ENCODE measurements around the gene B4GALT3. TPM values are rescaled to one million over a fixed set of nuclear protein-coding genes. Genes with fewer than 3 reads are reported as not detected.

The B4GALT3 gene
- total RNA-seq, 1 donor from 2014 or later: 32.1 TPM

DNA sequence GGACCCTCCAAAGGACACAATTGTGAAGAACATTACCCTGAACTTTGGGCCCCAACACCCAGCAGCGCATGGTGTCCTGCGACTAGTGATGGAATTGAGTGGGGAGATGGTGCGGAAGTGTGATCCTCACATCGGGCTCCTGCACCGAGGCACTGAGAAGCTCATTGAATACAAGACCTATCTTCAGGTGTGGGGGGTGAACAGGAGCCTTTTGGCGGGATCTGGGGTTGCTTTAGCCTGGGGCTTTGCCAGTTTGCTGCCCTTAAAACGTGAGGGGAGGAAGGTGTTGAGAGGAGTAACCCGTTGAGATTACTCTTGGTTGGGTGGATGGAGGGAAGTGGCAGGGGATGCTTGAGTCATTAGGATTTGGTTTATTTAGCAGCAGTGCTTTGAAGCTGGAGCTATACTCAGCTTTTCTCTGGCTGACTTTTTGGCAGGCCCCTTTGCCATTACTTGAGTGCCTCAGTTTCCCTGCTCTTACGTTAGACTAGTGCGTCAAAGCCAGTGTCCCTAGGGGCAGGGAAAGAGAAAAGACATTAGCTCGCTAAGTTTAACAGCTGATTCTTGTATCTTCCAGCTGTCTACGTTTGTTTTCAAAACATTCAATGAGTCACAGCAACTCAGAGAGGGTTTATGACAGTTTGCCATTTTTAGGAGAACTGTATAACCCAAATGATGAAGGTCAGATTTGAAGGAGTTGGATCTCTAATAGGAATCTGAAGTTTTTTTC lies 29.3 kb upstream of the B4GALT3 start:
- DNase-seq (ENCODE audit: low spot score): no peak

DNA sequence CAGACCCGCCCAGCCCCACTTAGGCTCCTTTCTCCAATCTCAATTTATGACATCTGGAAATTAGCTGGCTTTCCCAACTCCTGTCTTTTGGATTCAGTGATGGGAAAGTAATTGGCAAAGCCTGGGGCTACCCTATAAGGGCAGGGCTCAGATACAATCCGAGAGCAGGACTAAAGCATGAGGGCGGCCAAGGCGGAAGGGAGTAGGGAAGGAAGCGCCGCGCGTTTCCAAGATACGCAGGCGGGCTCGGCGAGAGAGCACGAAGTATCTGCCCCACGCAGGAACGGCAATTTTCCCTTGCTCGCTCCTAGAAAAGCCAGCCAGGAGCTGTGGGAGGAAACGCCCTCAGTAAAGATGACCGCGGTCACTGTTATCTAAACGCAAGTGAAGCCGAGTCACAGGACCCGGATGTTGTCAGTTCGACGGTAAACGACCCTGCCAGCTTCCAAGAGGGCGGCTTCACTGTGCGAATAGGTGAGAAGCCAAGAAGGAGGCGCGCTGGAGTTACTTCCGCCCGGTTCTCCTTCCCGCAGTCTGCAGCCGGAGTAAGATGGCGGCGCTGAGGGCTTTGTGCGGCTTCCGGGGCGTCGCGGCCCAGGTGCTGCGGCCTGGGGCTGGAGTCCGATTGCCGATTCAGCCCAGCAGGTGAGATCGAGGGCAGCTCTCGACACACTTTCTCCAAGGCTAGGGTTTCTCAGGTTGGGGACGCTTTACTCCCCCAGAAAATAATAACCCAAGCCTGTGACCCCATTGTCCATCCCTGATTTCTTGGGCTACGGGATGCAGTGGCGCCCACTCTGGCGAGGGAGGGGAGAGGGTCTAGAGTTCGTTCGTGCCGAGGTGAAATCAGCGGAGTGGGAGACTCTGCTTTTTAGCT lies 24.8 kb upstream of the B4GALT3 start, which contains the start of gene NDUFS2:
TSS of gene NDUFS2 (plus strand) at position 532 of the 877 bp plus-strand sequence. CDS start at position 551, 19 bp downstream.
- DNase-seq (ENCODE audit: low spot score): peak; percentile 97

DNA sequence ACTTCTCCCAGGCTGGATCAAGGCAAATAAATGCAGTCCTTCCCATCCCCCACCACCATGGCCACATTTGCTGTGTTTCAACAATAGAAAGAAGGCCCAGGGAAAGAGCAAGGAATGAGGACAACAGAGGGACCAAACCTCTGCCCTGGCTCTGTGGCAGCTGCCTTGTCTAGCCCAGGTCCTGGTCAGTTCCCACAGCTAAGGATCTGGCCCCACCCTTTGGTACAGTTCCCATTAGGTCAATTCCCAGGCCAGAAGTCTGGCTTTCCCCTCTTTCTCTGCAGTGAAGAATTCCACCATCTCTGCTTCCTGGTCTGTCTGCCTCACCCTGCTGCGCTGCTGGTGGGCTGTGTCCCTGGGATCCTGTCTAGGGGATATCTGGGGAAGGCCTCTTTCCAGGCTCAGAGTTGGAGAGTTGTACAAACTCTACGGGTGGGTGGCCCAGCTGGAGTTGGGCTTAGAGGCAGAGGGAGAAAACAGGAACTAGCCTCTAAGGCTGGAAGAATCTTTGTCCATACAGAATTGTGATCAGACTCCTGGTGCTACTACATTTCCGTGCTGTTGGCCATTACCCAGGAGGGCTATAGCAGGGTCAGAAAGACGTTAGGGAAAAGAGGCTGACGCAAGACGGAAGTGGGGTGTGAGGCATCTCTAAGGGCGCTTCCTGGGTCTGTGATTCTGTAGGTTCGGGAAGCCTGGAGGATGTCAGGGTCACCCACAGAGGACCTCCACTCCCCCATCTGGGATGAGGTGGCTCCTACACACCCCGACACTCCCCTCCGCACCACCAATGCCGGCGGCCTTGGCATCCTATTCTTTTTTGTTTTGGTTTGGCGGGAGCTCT lies 23.9 kb upstream of the B4GALT3 start:
- no peak for DNase-seq (ENCODE audit: low spot score)

DNA sequence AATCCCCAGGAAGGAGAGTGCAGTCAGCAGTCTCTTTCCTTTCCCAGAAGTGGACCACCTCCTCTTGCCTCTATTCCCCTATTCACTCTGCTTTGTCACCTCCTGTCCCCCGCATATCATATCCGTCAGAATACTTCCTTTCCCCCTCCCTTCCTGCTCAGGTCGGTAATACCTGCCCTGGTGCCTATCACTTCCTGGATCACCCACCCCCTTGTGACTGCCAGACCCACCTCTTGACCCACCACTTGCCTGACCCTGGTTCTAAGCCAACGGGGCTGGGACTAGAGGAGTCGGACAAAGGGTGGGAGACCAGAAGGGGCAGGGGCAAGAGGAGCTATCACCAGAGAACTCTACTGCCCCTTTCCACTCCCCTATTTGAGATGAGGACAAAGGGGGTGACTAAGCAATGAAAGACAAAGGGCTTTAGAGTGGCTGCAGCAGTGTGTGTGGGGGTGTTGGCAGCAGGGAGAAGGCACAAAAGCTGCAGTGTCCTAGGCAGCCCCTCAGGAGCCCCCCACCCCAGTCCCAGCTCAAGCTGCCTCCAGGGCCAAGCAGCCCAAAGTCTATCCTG lies 23.2 kb upstream of the B4GALT3 start:
- DNase-seq (ENCODE audit: low spot score): no peak

DNA sequence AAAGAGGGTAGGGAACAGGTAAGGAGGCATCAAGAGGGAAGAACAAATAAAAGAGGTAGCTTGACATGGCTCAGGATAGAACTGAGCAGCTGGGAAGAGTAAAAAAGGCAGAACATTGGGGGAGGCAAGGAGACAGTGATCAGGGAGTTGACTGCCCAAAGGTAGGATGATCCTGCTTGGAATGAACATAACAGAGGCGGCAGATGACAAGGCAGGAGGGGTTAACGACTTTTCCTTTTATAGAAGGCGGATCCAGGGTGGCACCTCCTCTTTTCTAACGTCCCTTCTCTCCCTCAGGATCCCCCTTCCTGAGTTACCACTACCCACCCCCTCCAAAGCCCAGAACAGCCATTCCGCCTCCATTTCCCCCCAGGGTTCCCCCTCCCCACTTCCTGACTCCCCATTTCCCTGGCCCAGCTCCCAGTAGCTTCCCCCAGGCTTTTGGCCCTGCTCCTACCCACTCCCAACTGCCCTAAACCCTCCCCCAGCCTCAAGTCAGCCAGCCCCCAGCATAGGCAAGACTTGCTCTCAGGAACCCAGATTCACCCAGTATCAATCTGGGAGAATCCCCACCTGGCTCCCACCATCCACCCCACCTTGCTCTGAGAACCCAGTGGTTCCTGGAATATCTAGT lies 22.3 kb upstream of the B4GALT3 start:
- no peak for DNase-seq (ENCODE audit: low spot score)

DNA sequence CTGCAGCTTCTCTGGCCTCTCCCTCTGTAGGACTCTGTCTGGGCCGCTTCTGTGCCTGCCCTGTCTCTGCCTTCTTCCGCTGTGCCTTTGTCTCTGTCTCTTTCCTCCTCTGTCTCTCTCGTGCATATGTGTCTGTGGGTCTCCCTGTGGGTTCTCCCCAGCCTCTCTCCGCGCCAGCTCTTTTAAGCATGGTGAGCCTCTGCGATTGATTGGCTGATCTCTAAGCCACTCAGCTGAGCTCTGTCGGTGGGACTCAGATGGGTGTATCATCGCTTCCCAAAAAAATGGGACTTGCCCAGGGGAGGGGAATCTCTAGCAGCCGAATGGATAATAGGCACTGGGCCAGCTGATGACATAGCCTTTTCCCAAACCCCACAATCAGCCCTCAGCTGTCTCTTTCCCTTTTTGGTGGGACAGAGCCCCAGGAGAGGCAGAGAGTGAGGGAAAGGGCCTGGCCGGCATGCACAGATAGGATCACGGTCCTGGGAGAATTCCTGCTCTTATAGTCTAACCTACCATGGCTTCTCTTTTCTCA lies 21.7 kb upstream of the B4GALT3 start, which contains the start of gene ADAMTS4:
TSS of gene ADAMTS4 (minus strand) at position 158 of the 535 bp plus-strand sequence. CDS start 427 bp downstream, outside the sequence.
- no peak for DNase-seq (ENCODE audit: low spot score)

DNA sequence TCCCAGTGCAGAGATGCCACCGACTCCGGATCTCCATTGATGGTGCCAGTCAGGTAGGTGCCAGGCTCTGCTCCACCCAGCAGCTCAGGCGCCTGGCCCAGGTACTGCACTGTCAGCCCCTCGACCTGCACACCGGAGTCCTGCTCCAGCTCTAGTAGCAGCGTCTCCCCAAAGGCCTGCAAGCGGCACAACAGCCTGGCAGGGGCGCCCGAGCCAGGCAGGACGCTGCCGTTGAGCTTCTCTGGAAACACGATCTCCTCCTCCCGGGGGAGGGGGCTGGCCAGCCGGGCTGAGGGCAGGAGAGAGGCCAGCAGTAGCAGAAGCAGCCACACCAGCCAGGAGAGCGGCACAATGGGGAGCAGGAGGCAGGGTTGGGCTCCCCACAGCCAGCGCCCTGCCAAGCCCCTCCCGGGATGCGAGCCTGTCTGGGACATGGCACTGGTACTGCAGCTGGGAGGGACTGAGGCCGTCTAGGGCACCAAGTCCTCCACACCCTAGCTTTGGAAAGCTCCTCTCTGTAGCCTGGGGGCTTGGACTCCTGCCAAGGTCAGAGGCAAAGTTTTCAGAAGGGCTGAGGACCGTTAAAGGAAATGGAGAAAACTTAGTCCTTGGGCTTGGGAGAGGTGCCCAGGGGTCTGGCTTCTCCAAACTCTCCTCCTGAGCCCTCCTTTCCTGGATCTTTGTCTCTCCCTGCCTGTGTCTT lies 21.0 kb upstream of the B4GALT3 start:
- DNase-seq (ENCODE audit: low spot score): no peak

DNA sequence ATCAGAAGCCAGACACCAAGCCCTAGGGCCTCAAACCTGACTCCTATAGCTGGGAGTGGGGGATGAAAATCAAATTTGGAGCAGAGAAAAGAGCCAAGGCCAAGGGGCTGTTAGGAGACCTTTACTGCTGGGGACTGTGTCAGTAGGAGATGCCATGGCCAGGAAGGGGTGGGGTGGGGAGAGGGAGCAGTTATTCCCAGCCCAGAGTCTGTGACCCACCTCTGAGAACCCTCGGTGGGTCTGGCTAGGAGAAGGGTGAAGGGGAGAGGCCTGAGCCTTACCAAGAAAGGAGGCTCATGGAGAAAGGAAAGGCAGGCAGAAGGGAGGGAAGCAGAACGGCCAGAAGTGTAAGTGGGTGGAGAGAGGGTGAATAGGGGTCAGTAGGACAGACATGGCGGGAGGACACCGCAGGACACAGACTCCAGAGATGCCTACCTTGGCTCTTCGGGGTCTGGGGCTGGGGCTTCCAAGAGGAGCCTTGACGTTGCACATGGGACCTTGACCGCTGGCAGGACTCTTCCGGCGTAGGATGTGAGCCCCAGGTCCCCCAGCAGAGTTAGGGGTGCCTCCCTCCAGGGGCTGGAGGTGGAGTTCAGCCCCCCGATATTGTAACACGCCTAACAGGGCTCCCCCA lies 20.4 kb upstream of the B4GALT3 start:
- DNase-seq (ENCODE audit: low spot score): no peak

DNA sequence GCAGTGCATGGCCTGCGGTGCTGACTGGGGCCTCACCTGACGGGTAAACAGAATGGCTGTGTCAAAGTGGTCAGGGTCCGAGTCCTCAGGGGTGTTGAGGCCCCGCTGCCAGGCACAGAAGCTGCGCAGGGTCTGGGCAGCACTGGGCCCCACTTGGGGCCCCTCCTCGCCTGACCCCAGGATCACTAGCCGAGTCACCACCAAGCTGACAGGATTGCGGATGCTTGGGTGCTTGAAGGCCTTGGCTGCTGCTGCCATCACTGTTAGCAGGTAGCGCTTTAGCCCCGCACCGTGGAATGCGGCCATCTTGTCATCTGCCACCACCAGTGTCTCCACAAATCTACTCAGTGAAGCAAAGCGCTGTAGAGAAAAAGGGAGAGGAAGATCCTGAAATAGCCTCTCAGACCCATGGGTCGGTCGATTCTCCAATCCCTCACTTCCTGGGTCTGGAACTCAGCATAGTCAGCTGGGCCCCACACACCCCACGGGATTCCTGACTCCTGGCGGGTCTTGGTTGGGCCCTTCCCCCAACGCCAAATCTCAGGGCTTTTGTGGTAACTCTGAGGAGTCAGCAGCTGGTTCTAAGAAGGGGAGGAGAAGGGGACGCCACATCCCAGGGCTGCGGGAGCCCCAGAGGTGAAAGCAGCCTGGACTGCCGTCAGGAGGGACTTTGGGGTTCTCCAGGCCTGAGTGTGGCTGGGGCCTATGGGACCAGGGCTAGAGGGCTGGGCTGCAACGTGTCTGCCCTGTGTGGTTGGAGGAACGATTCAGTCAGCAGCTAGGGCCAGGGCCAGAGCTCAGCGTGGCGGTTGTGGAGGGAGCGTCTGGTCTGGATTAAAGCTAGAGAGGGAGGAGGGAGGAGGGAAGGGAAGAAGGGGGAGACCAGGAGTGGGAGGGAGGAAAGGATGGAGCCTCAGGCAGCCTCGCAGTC lies 19.5 kb upstream of the B4GALT3 start:
- no peak for DNase-seq (ENCODE audit: low spot score)

DNA sequence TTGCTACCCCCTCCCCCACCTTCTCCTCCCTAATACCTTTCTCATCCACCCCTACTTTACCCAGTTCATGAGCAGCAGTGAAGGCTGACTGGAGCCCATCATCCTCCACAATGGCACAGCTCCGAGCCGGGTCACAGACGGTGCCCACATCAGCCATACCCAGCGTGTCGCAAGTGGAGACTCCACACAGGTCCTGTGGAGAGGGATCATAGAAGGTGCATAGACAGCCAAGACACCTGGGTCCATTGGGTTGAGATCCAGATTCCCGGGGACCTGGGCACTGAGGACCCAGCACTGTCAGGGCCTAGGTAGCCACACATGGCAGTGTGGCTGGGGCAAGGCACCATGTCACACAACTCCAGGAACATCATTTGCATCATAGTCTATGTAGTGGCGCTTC lies 18.8 kb upstream of the B4GALT3 start:
- DNase-seq (ENCODE audit: low spot score): no peak

DNA sequence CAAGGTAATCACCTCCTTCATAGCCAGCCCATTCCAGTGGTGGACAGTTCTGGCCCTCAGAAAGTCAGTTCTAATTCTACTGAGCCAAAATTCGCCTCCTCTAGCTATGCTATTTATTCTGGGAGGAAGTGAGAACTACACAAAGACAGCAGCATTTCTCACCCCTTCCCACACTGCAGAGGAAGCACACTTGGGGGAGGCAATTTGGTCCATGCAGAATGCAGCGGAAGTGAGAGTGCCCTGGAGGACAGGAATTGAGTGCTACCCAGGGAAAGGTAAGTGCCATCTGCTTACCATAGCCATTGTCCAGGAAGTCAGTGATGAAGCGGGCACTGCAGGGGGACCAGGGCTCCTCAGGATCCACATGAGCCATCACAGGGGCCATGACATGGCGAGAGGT lies 17.9 kb upstream of the B4GALT3 start:
- no peak for DNase-seq (ENCODE audit: low spot score)

DNA sequence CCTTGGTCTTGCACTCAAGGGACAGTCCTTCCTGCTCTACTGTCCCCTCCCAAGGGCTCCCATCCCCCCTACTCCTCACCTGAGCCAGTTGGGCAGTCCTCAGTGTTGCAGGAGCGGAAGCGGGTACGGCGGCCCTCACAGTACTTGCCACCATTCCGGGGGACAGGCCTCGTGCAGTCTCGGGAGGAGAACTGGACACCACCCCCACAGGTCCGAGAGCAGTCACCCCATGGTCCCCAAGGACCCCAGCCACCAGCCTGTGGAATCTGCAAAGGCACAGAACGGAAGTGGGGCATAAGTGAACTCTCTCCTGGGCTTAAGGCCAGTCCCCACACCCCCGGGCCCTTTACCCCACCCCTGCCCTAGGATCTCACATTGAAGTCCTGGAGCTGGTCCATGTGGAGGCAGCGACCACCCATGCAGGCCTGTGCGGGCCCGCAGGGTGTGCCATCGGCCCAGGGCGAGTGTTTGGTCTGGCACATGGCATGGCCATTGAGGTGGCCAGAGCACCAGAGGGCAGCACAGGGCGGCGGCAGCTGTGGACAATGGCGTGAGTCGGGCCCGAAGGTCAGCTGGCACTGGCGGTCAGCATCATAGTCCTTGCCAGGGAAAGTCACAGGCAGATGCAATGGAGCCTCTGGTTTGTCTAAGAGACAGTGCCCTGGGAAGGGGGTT lies 16.4 kb upstream of the B4GALT3 start:
- no peak for DNase-seq (ENCODE audit: low spot score)

DNA sequence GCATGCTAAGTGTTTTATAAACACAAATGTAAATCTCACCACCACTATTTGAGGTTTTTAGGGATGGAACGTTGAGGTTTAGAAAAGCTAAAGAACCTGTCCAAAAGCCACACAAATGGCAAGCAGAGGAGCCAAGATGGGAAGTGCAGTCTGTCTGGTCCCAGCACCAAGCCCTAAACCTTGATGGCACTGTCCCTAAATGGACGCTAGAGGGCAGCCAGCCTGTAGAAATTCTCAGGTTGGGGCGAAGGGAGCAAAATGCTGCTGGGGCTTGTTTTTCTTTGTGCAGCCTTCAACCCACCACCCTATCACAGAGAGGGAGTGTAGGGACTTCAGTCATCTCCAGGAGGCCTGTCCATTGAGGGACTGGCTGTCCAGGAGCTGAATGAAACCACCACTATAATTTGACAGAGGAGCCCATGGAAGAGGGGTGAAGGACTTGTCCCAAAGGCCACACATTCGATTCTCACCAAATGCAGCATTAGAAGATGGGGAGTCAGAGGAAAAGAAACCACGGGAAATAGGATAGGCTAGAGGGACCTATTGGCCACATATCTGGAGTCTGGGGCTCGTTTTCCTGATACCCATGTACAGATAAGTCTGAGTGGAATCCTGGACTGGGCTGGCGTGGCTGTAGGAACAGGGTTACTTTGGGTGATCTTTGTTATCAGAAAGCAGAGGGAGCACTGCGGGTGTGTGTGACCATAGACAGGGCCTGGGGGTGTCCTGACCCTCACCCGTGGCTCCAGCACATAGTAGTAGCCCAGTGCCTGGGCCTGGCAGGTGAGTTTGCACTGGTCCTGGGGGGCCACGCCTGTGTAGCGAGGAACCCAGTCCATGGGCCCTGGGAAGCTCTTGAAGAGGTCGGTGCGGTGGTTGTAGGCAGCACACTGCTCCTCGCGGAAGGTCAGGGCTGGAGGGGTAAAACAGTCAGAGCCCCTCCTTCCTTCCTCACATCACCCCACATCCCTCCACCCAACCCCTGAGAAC lies 15.5 kb upstream of the B4GALT3 start:
- no peak for DNase-seq (ENCODE audit: low spot score)

DNA sequence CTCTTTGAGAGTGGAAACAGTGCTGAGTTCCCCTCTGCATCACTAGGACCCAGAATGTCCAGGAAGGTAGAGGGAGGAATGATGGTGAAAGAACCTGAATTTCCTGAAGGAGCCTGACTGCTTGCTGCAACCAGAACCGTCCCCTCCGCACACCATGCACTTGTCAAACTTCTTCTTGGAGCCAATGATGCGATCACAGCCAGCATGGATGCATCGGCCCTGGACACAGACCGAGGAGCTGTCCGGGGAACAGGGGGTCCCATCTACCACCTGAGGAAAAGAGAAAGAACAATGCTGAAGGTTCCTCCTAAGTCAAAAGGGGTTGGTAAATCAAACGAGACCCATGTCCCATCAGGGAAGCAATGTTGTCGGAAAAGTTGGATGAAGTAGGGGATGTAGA lies 14.7 kb upstream of the B4GALT3 start:
- DNase-seq (ENCODE audit: low spot score): no peak

DNA sequence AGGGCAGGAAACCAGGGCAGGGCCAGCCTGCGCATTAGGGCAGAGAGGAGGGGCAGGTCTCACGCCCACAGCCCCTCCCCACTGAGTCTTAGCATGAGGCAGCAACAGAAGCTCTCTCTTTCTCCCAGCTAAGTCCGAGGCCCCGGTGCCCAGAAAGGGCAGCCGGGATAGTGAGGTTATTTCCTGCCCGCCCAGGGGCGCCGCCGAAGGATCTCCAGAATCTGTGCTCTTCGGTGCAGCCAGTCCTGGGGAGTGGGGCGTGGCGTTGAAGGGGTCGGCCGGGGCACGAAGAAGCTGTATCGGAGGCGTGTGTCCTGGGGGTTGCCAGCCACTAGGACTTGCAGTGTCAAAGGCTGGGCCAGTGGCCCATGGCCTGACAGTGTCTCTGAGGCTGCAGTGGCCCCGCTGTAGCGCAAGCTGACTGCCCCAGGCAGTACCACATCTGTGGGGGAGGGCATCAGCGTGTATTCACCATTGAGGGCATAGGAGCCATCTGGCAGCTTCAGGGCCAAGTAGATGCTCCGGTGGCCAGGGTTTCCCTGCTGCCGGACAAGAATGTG lies 13.7 kb upstream of the B4GALT3 start:
- DNase-seq (ENCODE audit: low spot score): no peak

DNA sequence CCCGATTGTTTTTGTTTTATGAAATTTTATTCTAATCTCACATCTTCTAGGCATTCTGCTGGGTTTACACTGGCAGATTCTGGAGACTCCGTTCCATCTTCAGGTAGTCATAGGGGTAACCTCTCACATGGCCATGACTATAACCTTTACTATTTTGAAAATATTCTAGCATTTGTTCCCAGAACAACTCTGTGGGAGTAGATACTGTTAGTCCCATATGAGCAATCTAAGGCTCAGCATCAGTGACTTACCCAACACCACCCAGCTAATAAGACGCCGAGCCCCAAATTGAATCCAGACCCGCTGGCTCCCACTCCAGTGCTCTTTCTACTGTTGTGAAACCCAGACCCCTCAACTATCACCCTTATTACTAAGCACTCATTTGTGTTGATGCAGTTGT lies 11.7 kb upstream of the B4GALT3 start:
- no peak for DNase-seq (ENCODE audit: low spot score)
